GM23338 (cell line): ENCODE measurements around the gene MYO3B. TPM values are rescaled to one million over a fixed set of nuclear protein-coding genes. Genes with fewer than 3 reads are reported as not detected.

Experiments used
- ATAC-seq: fragments of 200-7000 bp; cut with Tn5 transposase; 3 replicates; pipeline ENCODE4 v1.9.1; 2020
- DNase-seq: peaks from one replicate; pipeline ENCODE4 v3.0.0-alpha.2; 2015; ENCODE audit warnings: low spot score
- H2AFZ ChIP-seq: fragments of 200-600 bp; sonication (generic); 2 replicates; pipeline ENCODE4 v1.8.0; 2016; ENCODE audit warnings: antibody characterized with exemption, mild to moderate bottlenecking, moderate library complexity
- H3F3A ChIP-seq: fragments of 200-600 bp; sonication (generic); replicated peaks from 2 replicates; pipeline ENCODE4 v1.8.0; 2017; ENCODE audit warnings: antibody characterized with exemption, mixed run types, low read depth
- H3K27ac ChIP-seq: fragments of 200-600 bp; sonication (generic); 2 replicates; pipeline ENCODE4 v1.6.1; 2016; ENCODE audit warnings: low read depth
- H3K27me3 ChIP-seq: fragments of 200-600 bp; sonication (generic); 2 replicates; pipeline ENCODE4 v1.8.0; 2016; ENCODE audit warnings: mild to moderate bottlenecking, mixed run types, moderate library complexity; ENCODE audit not compliant: insufficient read depth
- H3K36me3 ChIP-seq: fragments of 200-600 bp; sonication (generic); 2 replicates; pipeline ENCODE4 v1.8.0; 2016; ENCODE audit warnings: mild to moderate bottlenecking; ENCODE audit not compliant: insufficient read depth
- H3K4me1 ChIP-seq: fragments of 200-600 bp; sonication (generic); 2 replicates; pipeline ENCODE4 v1.8.0; 2016; ENCODE audit warnings: mild to moderate bottlenecking, moderate library complexity; ENCODE audit not compliant: insufficient read depth
- H3K4me2 ChIP-seq: fragments of 200-600 bp; sonication (generic); 2 replicates; pipeline ENCODE4 v1.7.1; 2017; ENCODE audit warnings: mixed run types
- H3K4me3 ChIP-seq: fragments of 200-600 bp; sonication (generic); 2 replicates; pipeline ENCODE4 v1.6.1; 2016; ENCODE audit warnings: mixed run types
- H3K79me2 ChIP-seq: fragments of 200-600 bp; sonication (generic); replicated peaks from 2 replicates; pipeline ENCODE4 v1.8.0; 2017; ENCODE audit warnings: mild to moderate bottlenecking; ENCODE audit not compliant: insufficient read depth
- H3K9me2 ChIP-seq: fragments of 200-600 bp; sonication (generic); 2 replicates; pipeline ENCODE4 v1.8.0; 2017; ENCODE audit not compliant: insufficient read depth
- H4K20me1 ChIP-seq: fragments of 200-600 bp; sonication (generic); replicated peaks from 2 replicates; pipeline ENCODE4 v1.8.0; 2017; ENCODE audit warnings: mild to moderate bottlenecking; ENCODE audit not compliant: insufficient read depth
- H3K27ac Mint-ChIP-seq: 2 replicates; pipeline ENCODE4 v1.8.0; 2020; ENCODE audit warnings: inconsistent platforms, mild to moderate bottlenecking, moderate library complexity, mixed read lengths
- H3K27me3 Mint-ChIP-seq: 3 replicates; pipeline ENCODE4 v1.8.0; 2022; ENCODE audit warnings: low read depth, mild to moderate bottlenecking, moderate library complexity, mixed read lengths, inconsistent platforms; ENCODE audit not compliant: insufficient read depth, poor library complexity
- H3K36me3 Mint-ChIP-seq: 3 replicates; pipeline ENCODE4 v1.8.0; 2021; ENCODE audit warnings: low read depth, mild to moderate bottlenecking, inconsistent platforms, moderate library complexity, mixed read lengths
- H3K4me1 Mint-ChIP-seq: 3 replicates; pipeline ENCODE4 v1.8.0; 2020; ENCODE audit warnings: mild to moderate bottlenecking, inconsistent platforms, mixed read lengths
- H3K4me3 Mint-ChIP-seq: 3 replicates; pipeline ENCODE4 v1.8.0; 2021; ENCODE audit warnings: moderate library complexity, mild to moderate bottlenecking, inconsistent platforms, mixed read lengths
- H3K9me3 Mint-ChIP-seq: 3 replicates; pipeline ENCODE4 v1.8.0; 2020; ENCODE audit warnings: moderate library complexity, mild to moderate bottlenecking, inconsistent platforms, mixed read lengths
- CREB1 ChIP-seq: fragments of 250-450 bp; sonication (Bioruptor Pico); IDR thresholded peaks from 2 replicates; pipeline ENCODE4 v1.5.0; 2020; ENCODE audit warnings: low read depth, mild to moderate bottlenecking, moderate library complexity
- ETS1 ChIP-seq: IDR thresholded peaks from 2 replicates; pipeline ENCODE4 v1.6.1; 2016; ENCODE audit warnings: antibody characterized with exemption
- EZH2 ChIP-seq: fragments of 200-600 bp; sonication (generic); IDR thresholded peaks from one replicate; pipeline ENCODE4 v1.8.0; 2017; ENCODE audit warnings: antibody characterized with exemption, mild to moderate bottlenecking, low read depth; ENCODE audit not compliant: unreplicated experiment
- EZH2phosphoT487 ChIP-seq: fragments of 200-600 bp; sonication (generic); IDR thresholded peaks from one replicate; pipeline ENCODE4 v1.8.1; 2018; ENCODE audit warnings: antibody characterized with exemption; ENCODE audit not compliant: unreplicated experiment
- JUNB ChIP-seq: IDR thresholded peaks from one replicate; pipeline ENCODE4 v1.6.1; 2016; ENCODE audit warnings: antibody characterized with exemption; ENCODE audit not compliant: unreplicated experiment
- NANOG ChIP-seq: IDR thresholded peaks from 2 replicates; pipeline ENCODE4 v1.6.1; 2016; ENCODE audit warnings: antibody characterized with exemption, borderline replicate concordance
- POLR2AphosphoS5 ChIP-seq: IDR thresholded peaks from 2 replicates; pipeline ENCODE4 v1.6.1; 2016; ENCODE audit warnings: antibody characterized with exemption, low read depth
- STAT1 ChIP-seq: IDR thresholded peaks from one replicate; pipeline ENCODE4 v1.6.1; 2016; ENCODE audit warnings: antibody characterized with exemption; ENCODE audit not compliant: unreplicated experiment
- ZNF114 ChIP-seq: fragments of 250-450 bp; sonication (Bioruptor Pico); IDR thresholded peaks from 2 replicates; pipeline ENCODE4 v1.5.0; 2020; ENCODE audit warnings: mild to moderate bottlenecking, moderate library complexity
- ZNF331 ChIP-seq: fragments of 250-450 bp; sonication (Bioruptor Pico); IDR thresholded peaks from 2 replicates; pipeline ENCODE4 v1.5.0; 2020; ENCODE audit warnings: low read depth, mild to moderate bottlenecking, moderate library complexity
- polyA plus RNA-seq: library from polyadenylated mRNA; unstranded; fragments of >200 nt; fragmentation: Nextera tagmentation; extraction: Ambion mirVana; gene quantifications from 2 replicates; pipeline ENCODE4 v1.2.1, GENCODE V29; 2016
- total RNA-seq: library from RNA; depleted of rRNA; stranded (reverse); fragments of >200 nt; shearing (Covaris generic); gene quantifications from 2 replicates; pipeline ENCODE4 v1.2.3, GENCODE V29; 2014
- TF ChIP-seq, protein P1 (sequence below), 2 experiments: fragments of 200-600 bp in 1 of 2; sonication (generic) in 1 of 2; conservative IDR thresholded peaks; 2 replicates each; pipeline versions ENCODE4 v1.5.1 to v1.6.1; 2016 to 2017; ENCODE audit warnings: antibody characterized with exemption in 2 of 2, low read depth in 2 of 2, mild to moderate bottlenecking in 2 of 2, moderate library complexity in 1 of 2
- TF ChIP-seq, protein P2 (sequence below): IDR thresholded peaks from one replicate; pipeline ENCODE4 v1.6.1; 2018; ENCODE audit warnings: antibody characterized with exemption; ENCODE audit not compliant: unreplicated experiment
- TF ChIP-seq, protein P3 (sequence below): fragments of 250-450 bp; sonication (Bioruptor Pico); IDR thresholded peaks from 2 replicates; pipeline ENCODE4 v1.5.0; 2020; ENCODE audit warnings: mild to moderate bottlenecking, moderate library complexity

MYO3B gene
- total and polyA plus RNA-seq, 2 experiments from 2014 or later = 0.42 TPM; not detected in 1

- H3K4me1 Mint-ChIP-seq = peaks cover 6% of the 10 kb centered on the region; the same call in 2 of the 3 replicates
Measured at GRCh38 chr2:170314744-170315447, 136.9 kb downstream of the MYO3B start.

More at GRCh38 chr2:170314744-170315447, 136.9 kb downstream of the MYO3B start:
- Histone ChIP-seq H4K20me1 (no peaks in the 10 kb centered on the region), H3K36me3 (no peaks in the 10 kb centered on the region), H2AFZ (no peak overlapping the region), H3K9me2 (0 out of 2 replicates have a peak, but pooled peaks cover 13% of the 10 kb centered on the region), H3K27ac (no peak overlapping the region), H3K4me1 (no peaks in the 10 kb centered on the region), H3K4me3 (no peak overlapping the region), H3K79me2 (no peaks in the 10 kb centered on the region), H3K4me2 (no peak overlapping the region), H3K27me3 (no peaks in the 10 kb centered on the region), H3F3A (no peaks in the 10 kb centered on the region)
- Mint-ChIP-seq H3K27me3 (no peaks in the 10 kb centered on the region), H3K27ac (no peak overlapping the region), H3K36me3 (peaks cover 14% of the 10 kb centered on the region; the same call in 2 of the 3 replicates), H3K9me3 (peaks cover 14% of the 10 kb centered on the region), H3K4me3 (no peak overlapping the region)
- DNase-seq (no peak), ATAC-seq (no peak)
- TF ChIP-seq POLR2AphosphoS5 (no peak), ZNF114 (CRISPR knock-in tag) (no peak), EZH2phosphoT487 (no peak), EZH2 (no peak), JUNB (no peak), CREB1 (CRISPR knock-in tag) (no peak), NANOG (no peak), ZNF331 (CRISPR knock-in tag) (no peak), ETS1 (no peak), STAT1 (no peak)
- TF ChIP-seq, protein P1, sequence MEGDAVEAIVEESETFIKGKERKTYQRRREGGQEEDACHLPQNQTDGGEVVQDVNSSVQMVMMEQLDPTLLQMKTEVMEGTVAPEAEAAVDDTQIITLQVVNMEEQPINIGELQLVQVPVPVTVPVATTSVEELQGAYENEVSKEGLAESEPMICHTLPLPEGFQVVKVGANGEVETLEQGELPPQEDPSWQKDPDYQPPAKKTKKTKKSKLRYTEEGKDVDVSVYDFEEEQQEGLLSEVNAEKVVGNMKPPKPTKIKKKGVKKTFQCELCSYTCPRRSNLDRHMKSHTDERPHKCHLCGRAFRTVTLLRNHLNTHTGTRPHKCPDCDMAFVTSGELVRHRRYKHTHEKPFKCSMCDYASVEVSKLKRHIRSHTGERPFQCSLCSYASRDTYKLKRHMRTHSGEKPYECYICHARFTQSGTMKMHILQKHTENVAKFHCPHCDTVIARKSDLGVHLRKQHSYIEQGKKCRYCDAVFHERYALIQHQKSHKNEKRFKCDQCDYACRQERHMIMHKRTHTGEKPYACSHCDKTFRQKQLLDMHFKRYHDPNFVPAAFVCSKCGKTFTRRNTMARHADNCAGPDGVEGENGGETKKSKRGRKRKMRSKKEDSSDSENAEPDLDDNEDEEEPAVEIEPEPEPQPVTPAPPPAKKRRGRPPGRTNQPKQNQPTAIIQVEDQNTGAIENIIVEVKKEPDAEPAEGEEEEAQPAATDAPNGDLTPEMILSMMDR (conservative IDR thresholded peaks at IDR 0.05; ENCODE audit: low read depth in 2 of 2) = no peak
- TF ChIP-seq, protein P2, sequence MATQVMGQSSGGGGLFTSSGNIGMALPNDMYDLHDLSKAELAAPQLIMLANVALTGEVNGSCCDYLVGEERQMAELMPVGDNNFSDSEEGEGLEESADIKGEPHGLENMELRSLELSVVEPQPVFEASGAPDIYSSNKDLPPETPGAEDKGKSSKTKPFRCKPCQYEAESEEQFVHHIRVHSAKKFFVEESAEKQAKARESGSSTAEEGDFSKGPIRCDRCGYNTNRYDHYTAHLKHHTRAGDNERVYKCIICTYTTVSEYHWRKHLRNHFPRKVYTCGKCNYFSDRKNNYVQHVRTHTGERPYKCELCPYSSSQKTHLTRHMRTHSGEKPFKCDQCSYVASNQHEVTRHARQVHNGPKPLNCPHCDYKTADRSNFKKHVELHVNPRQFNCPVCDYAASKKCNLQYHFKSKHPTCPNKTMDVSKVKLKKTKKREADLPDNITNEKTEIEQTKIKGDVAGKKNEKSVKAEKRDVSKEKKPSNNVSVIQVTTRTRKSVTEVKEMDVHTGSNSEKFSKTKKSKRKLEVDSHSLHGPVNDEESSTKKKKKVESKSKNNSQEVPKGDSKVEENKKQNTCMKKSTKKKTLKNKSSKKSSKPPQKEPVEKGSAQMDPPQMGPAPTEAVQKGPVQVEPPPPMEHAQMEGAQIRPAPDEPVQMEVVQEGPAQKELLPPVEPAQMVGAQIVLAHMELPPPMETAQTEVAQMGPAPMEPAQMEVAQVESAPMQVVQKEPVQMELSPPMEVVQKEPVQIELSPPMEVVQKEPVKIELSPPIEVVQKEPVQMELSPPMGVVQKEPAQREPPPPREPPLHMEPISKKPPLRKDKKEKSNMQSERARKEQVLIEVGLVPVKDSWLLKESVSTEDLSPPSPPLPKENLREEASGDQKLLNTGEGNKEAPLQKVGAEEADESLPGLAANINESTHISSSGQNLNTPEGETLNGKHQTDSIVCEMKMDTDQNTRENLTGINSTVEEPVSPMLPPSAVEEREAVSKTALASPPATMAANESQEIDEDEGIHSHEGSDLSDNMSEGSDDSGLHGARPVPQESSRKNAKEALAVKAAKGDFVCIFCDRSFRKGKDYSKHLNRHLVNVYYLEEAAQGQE = no peak
- TF ChIP-seq, protein P3, sequence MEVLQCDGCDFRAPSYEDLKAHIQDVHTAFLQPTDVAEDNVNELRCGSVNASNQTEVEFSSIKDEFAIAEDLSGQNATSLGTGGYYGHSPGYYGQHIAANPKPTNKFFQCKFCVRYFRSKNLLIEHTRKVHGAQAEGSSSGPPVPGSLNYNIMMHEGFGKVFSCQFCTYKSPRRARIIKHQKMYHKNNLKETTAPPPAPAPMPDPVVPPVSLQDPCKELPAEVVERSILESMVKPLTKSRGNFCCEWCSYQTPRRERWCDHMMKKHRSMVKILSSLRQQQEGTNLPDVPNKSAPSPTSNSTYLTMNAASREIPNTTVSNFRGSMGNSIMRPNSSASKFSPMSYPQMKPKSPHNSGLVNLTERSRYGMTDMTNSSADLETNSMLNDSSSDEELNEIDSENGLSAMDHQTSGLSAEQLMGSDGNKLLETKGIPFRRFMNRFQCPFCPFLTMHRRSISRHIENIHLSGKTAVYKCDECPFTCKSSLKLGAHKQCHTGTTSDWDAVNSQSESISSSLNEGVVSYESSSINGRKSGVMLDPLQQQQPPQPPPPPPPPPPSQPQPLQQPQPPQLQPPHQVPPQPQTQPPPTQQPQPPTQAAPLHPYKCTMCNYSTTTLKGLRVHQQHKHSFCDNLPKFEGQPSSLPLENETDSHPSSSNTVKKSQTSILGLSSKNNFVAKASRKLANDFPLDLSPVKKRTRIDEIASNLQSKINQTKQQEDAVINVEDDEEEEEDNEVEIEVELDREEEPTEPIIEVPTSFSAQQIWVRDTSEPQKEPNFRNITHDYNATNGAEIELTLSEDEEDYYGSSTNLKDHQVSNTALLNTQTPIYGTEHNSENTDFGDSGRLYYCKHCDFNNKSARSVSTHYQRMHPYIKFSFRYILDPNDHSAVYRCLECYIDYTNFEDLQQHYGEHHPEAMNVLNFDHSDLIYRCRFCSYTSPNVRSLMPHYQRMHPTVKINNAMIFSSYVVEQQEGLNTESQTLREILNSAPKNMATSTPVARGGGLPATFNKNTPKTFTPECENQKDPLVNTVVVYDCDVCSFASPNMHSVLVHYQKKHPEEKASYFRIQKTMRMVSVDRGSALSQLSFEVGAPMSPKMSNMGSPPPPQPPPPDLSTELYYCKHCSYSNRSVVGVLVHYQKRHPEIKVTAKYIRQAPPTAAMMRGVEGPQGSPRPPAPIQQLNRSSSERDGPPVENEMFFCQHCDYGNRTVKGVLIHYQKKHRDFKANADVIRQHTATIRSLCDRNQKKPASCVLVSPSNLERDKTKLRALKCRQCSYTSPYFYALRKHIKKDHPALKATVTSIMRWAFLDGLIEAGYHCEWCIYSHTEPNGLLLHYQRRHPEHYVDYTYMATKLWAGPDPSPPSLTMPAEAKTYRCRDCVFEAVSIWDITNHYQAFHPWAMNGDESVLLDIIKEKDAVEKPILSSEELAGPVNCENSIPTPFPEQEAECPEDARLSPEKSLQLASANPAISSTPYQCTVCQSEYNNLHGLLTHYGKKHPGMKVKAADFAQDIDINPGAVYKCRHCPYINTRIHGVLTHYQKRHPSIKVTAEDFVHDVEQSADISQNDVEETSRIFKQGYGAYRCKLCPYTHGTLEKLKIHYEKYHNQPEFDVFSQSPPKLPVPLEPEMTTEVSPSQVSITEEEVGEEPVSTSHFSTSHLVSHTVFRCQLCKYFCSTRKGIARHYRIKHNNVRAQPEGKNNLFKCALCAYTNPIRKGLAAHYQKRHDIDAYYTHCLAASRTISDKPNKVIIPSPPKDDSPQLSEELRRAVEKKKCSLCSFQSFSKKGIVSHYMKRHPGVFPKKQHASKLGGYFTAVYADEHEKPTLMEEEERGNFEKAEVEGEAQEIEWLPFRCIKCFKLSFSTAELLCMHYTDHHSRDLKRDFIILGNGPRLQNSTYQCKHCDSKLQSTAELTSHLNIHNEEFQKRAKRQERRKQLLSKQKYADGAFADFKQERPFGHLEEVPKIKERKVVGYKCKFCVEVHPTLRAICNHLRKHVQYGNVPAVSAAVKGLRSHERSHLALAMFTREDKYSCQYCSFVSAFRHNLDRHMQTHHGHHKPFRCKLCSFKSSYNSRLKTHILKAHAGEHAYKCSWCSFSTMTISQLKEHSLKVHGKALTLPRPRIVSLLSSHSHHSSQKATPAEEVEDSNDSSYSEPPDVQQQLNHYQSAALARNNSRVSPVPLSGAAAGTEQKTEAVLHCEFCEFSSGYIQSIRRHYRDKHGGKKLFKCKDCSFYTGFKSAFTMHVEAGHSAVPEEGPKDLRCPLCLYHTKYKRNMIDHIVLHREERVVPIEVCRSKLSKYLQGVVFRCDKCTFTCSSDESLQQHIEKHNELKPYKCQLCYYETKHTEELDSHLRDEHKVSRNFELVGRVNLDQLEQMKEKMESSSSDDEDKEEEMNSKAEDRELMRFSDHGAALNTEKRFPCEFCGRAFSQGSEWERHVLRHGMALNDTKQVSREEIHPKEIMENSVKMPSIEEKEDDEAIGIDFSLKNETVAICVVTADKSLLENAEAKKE (CRISPR knock-in tag) = no peak
